WTC11 (cell line): ENCODE data around the gene AMMECR1.

Experiments
- ATF3 ChIP-seq: sonication (generic); formaldehyde crosslinking; conservative IDR thresholded peaks from 2 replicates; pipeline ENCODE4 v1.8.1; 2022; ENCODE audit warnings: mild to moderate bottlenecking, missing genetic modification reagents
- ESRRA ChIP-seq: sonication (generic); formaldehyde crosslinking; IDR thresholded peaks from 2 replicates; pipeline ENCODE4 v1.8.1; 2022; ENCODE audit warnings: mild to moderate bottlenecking, missing genetic modification reagents, borderline replicate concordance
- JUN ChIP-seq: sonication (generic); formaldehyde crosslinking; IDR thresholded peaks from 2 replicates; pipeline ENCODE4 v1.8.0; 2023; ENCODE audit warnings: mild to moderate bottlenecking, missing genetic modification reagents
- NFYB ChIP-seq: sonication (generic); formaldehyde crosslinking; conservative IDR thresholded peaks from 2 replicates; pipeline ENCODE4 v1.8.0; 2022; ENCODE audit warnings: low read depth, missing genetic modification reagents
- NR1H2 ChIP-seq: sonication (generic); formaldehyde crosslinking; IDR thresholded peaks from 2 replicates; pipeline ENCODE4 v1.9.0; 2021; ENCODE audit warnings: mild to moderate bottlenecking, moderate library complexity, missing genetic modification reagents
- RELA ChIP-seq: sonication (generic); formaldehyde crosslinking; IDR thresholded peaks from 2 replicates; pipeline ENCODE4 v1.8.1; 2022; ENCODE audit warnings: missing genetic modification reagents, mild to moderate bottlenecking, borderline replicate concordance
- TEAD4 ChIP-seq: sonication (generic); formaldehyde crosslinking; IDR thresholded peaks from 2 replicates; pipeline ENCODE4 v1.8.0; 2022; ENCODE audit warnings: mild to moderate bottlenecking, missing genetic modification reagents
- TP53 ChIP-seq: sonication (generic); formaldehyde crosslinking; IDR thresholded peaks from 2 replicates; pipeline ENCODE4 v1.8.1; 2023; ENCODE audit warnings: mild to moderate bottlenecking, missing genetic modification reagents
- ZNF232 ChIP-seq: sonication (generic); formaldehyde crosslinking; IDR thresholded peaks from 2 replicates; pipeline ENCODE4 v1.8.0; 2022; ENCODE audit warnings: mild to moderate bottlenecking, missing genetic modification reagents
- ZNF396 ChIP-seq: fragments of 250-450 bp; sonication (Bioruptor Pico); IDR thresholded peaks from 2 replicates; pipeline ENCODE4 v1.8.0; 2021; ENCODE audit warnings: mild to moderate bottlenecking, moderate library complexity, borderline replicate concordance
- ZNF423 ChIP-seq: fragments of 250-450 bp; sonication (Bioruptor Pico); IDR thresholded peaks from 2 replicates; pipeline ENCODE4 v2.1.2; 2022; ENCODE audit warnings: mild to moderate bottlenecking, moderate library complexity
- TF ChIP-seq, protein P1 (sequence below): fragments of 200-600 bp; IDR thresholded peaks from 2 replicates; pipeline ENCODE4 v1.8.0; 2022; ENCODE audit warnings: antibody characterized with exemption
- TF ChIP-seq, protein P2 (sequence below): sonication (generic); formaldehyde crosslinking; IDR thresholded peaks from 2 replicates; pipeline ENCODE4 v1.8.0; 2022; ENCODE audit warnings: missing genetic modification reagents
- TF ChIP-seq, protein P3 (sequence below): fragments of 250-450 bp; sonication (Bioruptor Pico); IDR thresholded peaks from 2 replicates; pipeline ENCODE4 v1.9.0; 2021; ENCODE audit warnings: moderate library complexity, mild to moderate bottlenecking, inconsistent platforms, borderline replicate concordance

DNA sequence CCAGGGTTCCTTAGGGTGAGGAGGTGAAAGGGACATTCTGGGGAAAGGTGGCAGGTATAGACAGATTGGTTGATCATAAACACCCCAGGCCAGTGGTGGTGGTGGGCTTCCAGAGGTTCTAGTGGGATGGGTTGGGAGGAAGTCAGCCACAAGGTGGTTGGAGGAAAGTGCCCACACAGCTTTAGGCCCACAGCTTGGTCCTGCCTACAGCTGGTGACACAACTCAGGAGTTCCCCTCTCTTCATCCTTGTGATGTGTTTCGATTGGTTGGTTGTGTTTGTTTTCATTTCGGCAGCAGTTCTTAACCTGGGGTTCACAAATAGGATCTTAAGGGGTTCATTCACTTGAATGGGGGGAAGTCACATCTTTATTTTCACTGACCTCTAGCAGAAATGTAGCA, 158.0 kb downstream of the AMMECR1 start:
- TF ChIP-seq, protein P1, sequence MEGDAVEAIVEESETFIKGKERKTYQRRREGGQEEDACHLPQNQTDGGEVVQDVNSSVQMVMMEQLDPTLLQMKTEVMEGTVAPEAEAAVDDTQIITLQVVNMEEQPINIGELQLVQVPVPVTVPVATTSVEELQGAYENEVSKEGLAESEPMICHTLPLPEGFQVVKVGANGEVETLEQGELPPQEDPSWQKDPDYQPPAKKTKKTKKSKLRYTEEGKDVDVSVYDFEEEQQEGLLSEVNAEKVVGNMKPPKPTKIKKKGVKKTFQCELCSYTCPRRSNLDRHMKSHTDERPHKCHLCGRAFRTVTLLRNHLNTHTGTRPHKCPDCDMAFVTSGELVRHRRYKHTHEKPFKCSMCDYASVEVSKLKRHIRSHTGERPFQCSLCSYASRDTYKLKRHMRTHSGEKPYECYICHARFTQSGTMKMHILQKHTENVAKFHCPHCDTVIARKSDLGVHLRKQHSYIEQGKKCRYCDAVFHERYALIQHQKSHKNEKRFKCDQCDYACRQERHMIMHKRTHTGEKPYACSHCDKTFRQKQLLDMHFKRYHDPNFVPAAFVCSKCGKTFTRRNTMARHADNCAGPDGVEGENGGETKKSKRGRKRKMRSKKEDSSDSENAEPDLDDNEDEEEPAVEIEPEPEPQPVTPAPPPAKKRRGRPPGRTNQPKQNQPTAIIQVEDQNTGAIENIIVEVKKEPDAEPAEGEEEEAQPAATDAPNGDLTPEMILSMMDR: no peak
- TF ChIP-seq JUN: no peak
- no peak for TF ChIP-seq TP53
- no peak for TF ChIP-seq ESRRA
- TF ChIP-seq RELA (CRISPR knock-in tag): no peak
- TF ChIP-seq, protein P2, sequence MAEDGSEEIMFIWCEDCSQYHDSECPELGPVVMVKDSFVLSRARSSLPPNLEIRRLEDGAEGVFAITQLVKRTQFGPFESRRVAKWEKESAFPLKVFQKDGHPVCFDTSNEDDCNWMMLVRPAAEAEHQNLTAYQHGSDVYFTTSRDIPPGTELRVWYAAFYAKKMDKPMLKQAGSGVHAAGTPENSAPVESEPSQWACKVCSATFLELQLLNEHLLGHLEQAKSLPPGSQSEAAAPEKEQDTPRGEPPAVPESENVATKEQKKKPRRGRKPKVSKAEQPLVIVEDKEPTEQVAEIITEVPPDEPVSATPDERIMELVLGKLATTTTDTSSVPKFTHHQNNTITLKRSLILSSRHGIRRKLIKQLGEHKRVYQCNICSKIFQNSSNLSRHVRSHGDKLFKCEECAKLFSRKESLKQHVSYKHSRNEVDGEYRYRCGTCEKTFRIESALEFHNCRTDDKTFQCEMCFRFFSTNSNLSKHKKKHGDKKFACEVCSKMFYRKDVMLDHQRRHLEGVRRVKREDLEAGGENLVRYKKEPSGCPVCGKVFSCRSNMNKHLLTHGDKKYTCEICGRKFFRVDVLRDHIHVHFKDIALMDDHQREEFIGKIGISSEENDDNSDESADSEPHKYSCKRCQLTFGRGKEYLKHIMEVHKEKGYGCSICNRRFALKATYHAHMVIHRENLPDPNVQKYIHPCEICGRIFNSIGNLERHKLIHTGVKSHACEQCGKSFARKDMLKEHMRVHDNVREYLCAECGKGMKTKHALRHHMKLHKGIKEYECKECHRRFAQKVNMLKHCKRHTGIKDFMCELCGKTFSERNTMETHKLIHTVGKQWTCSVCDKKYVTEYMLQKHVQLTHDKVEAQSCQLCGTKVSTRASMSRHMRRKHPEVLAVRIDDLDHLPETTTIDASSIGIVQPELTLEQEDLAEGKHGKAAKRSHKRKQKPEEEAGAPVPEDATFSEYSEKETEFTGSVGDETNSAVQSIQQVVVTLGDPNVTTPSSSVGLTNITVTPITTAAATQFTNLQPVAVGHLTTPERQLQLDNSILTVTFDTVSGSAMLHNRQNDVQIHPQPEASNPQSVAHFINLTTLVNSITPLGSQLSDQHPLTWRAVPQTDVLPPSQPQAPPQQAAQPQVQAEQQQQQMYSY (CRISPR knock-in tag): no peak
- TF ChIP-seq ZNF396: no peak
- TF ChIP-seq NR1H2 (CRISPR knock-in tag): no peak
- TF ChIP-seq ATF3 (CRISPR knock-in tag): no peak
- TF ChIP-seq ZNF232: no peak
- no peak for TF ChIP-seq TEAD4 (CRISPR knock-in tag)
- no peak for TF ChIP-seq NFYB
- no peak for TF ChIP-seq ZNF423
- TF ChIP-seq, protein P3, sequence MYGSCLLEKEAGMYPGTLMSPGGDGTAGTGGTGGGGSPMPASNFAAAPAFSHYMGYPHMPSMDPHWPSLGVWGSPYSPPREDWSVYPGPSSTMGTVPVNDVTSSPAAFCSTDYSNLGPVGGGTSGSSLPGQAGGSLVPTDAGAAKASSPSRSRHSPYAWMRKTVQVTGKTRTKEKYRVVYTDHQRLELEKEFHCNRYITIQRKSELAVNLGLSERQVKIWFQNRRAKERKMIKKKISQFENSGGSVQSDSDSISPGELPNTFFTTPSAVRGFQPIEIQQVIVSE: no peak
